OCI-LY3 (cell line): ENCODE data around the gene NHS.

Experiments used
- H2AFZ ChIP-seq: fragments of 200-600, 300-600 bp; shearing (Covaris generic); 2 replicates; pipeline ENCODE4 v1.6.0; 2014; ENCODE audit warnings: antibody characterized with exemption, low read depth, low read length
- H3K27ac ChIP-seq: fragments of 200-600, 300-600 bp; sonication (generic); 2 replicates; pipeline ENCODE4 v1.5.1; 2014; ENCODE audit warnings: mild to moderate bottlenecking, low read length, moderate library complexity, mixed read lengths
- H3K27me3 ChIP-seq: fragments of 200-600, 300-600 bp; sonication (generic); 2 replicates; pipeline ENCODE4 v1.6.1; 2014; ENCODE audit warnings: low read depth, low read length, mixed read lengths
- H3K36me3 ChIP-seq: fragments of 200-600, 300-600 bp; sonication (generic); replicated peaks from 2 replicates; pipeline ENCODE3; 2014; ENCODE audit warnings: low read depth, low read length, mixed read lengths
- H3K4me1 ChIP-seq: fragments of 300-600, 200-600 bp; sonication (generic); 2 replicates; pipeline ENCODE4 v1.6.1; 2014; ENCODE audit warnings: low read length, mixed read lengths
- H3K4me2 ChIP-seq: fragments of 200-600, 300-600 bp; sonication (generic); 2 replicates; pipeline ENCODE4 v1.6.1; 2014; ENCODE audit warnings: low read length, mixed read lengths
- H3K4me3 ChIP-seq: fragments of 300-600, 200-600 bp; sonication (generic); 2 replicates; pipeline ENCODE4 v1.5.1; 2014; ENCODE audit warnings: antibody characterized with exemption, mild to moderate bottlenecking, low read length, moderate library complexity
- H3K79me2 ChIP-seq: fragments of 300-600, 200-600 bp; shearing (Covaris generic); 2 replicates; pipeline ENCODE4 v1.6.1; 2014; ENCODE audit warnings: mild to moderate bottlenecking, low read length, mixed read lengths
- H3K9ac ChIP-seq: fragments of 300-600, 200-600 bp; shearing (Covaris generic); 2 replicates; pipeline ENCODE4 v1.6.0; 2014; ENCODE audit warnings: mild to moderate bottlenecking, low read length, moderate library complexity
- H3K9me3 ChIP-seq: fragments of 200-600, 300-600 bp; shearing (Covaris generic); 2 replicates; pipeline ENCODE4 v1.6.1; 2014; ENCODE audit warnings: low read length, mixed read lengths; ENCODE audit not compliant: insufficient read depth
- H4K20me1 ChIP-seq: fragments of 200-600, 300-600 bp; sonication (generic); 2 replicates; pipeline ENCODE4 v1.6.1; 2016; ENCODE audit warnings: low read length, mixed read lengths; ENCODE audit not compliant: insufficient read depth
- CTCF ChIP-seq: fragments of 200-600, 300-600 bp; sonication (generic); IDR thresholded peaks from 2 replicates; pipeline ENCODE4 v1.5.1; 2014; ENCODE audit warnings: antibody characterized with exemption, low read length, low read depth
- EZH2phosphoT487 ChIP-seq: fragments of 200-600 bp; shearing (Covaris generic); IDR thresholded peaks from 2 replicates; pipeline ENCODE4 v1.6.1; 2018; ENCODE audit warnings: antibody characterized with exemption, mixed run types, low read depth

The NHS gene

GRCh38 chrX:17580539-17581152, 205.6 kb downstream of the NHS start:
- no peak overlapping the region for H3K4me2 ChIP-seq

GRCh38 chrX:17581641-17582040, 206.6 kb downstream of the NHS start:
- Histone ChIP-seq H3K4me3 (no peak overlapping the region), H3K79me2 (no peaks in the 10 kb centered on the region), H3K9me3 (no peaks in the 10 kb centered on the region), H4K20me1 (no peaks in the 10 kb centered on the region), H3K27me3 (peaks cover 4% of the 10 kb centered on the region; the same call in 1 of the 2 replicates), H3K27ac (no peak overlapping the region), H3K4me2 (no peak overlapping the region), H3K36me3 (no peaks in the 10 kb centered on the region), H2AFZ (no peak overlapping the region), H3K9ac (no peak overlapping the region), H3K4me1 (no peaks in the 10 kb centered on the region)
- TF ChIP-seq EZH2phosphoT487, result no peak
- no peak for TF ChIP-seq CTCF

More at GRCh38 chrX:17580539-17581152, 205.6 kb downstream of the NHS start:
- no peaks in the 10 kb centered on the region for H3K9me3 ChIP-seq
- no peak overlapping the region for H3K27ac ChIP-seq
- H3K36me3 ChIP-seq, result no peaks in the 10 kb centered on the region
- no peak overlapping the region for H2AFZ ChIP-seq
- H4K20me1 ChIP-seq, result no peaks in the 10 kb centered on the region
- peaks cover 9% of the 10 kb centered on the region; the same call in 1 of the 2 replicates for H3K27me3 ChIP-seq
- H3K4me3 ChIP-seq, result no peak overlapping the region
- H3K9ac ChIP-seq, result no peak overlapping the region
- TF ChIP-seq EZH2phosphoT487, result no peak
- TF ChIP-seq CTCF, result no peak
- no peaks in the 10 kb centered on the region for H3K79me2 ChIP-seq
- no peaks in the 10 kb centered on the region for H3K4me1 ChIP-seq

GRCh38 chrX:17584248-17584681, 209.3 kb downstream of the NHS start:
- no peak for TF ChIP-seq CTCF
- no peak for TF ChIP-seq EZH2phosphoT487
- Histone ChIP-seq H3K27me3 (no peaks in the 10 kb centered on the region), H3K9me3 (no peaks in the 10 kb centered on the region), H3K4me1 (no peaks in the 10 kb centered on the region), H3K4me3 (no peak overlapping the region), H3K27ac (no peak overlapping the region), H3K79me2 (no peaks in the 10 kb centered on the region), H3K4me2 (no peak overlapping the region), H3K36me3 (no peaks in the 10 kb centered on the region), H4K20me1 (no peaks in the 10 kb centered on the region), H2AFZ (no peak overlapping the region), H3K9ac (no peak overlapping the region)

GRCh38 chrX:17585006-17585405, 210.0 kb downstream of the NHS start:
- no peak overlapping the region for H3K27ac ChIP-seq
- no peak overlapping the region for H3K4me2 ChIP-seq
- H3K36me3 ChIP-seq, result no peaks in the 10 kb centered on the region
- no peaks in the 10 kb centered on the region for H4K20me1 ChIP-seq
- no peaks in the 10 kb centered on the region for H3K9me3 ChIP-seq
- H3K4me1 ChIP-seq, result no peaks in the 10 kb centered on the region
- no peaks in the 10 kb centered on the region for H3K79me2 ChIP-seq
- H3K9ac ChIP-seq, result no peak overlapping the region
- no peak for TF ChIP-seq EZH2phosphoT487
- no peak for TF ChIP-seq CTCF
- no peaks in the 10 kb centered on the region for H3K27me3 ChIP-seq
- H3K4me3 ChIP-seq, result no peak overlapping the region
- no peak overlapping the region for H2AFZ ChIP-seq
